Spinal cord (tissue), 4 donors: ENCODE data around the gene PXMP2. TPM values are rescaled to one million over a fixed set of nuclear protein-coding genes. Genes with fewer than 3 reads are reported as not detected.

Experiments used
- polyA plus RNA-seq, 2 donors: library from polyadenylated mRNA; unstranded; fragments of 120-200 nt; gene quantifications; one replicate each; pipeline ENCODE4 v1.2.1, GENCODE V29; 2013; ENCODE audit not compliant: insufficient read length in 2 of 2
- small RNA-seq: library from RNA; depleted of rRNA; stranded (forward); fragments of <200 nt; gene quantifications from one replicate; pipeline ENCODE3, GENCODE V24; 2014; ENCODE audit warnings: low replicate concordance
- total RNA-seq, 2 donors: library from RNA; depleted of rRNA in 1 of 2; stranded (reverse); fragments of 120-200 nt in 1 of 2; fragments of >200 nt in 1 of 2; gene quantifications; one replicate each; pipeline versions ENCODE4 v1.2.3 to v1.2.4, GENCODE V29; 2013 to 2014

The PXMP2 gene
- total and polyA plus RNA-seq, 4 donors, result 27.5 to 74.7 (median 45.7) TPM

Small RNA genes lying within 50 kb of the gene (small RNA-seq; reads per million reads assigned to genes)
- gene RNA5SP379, result not detected

Other genes with a start within 250 kb of the PXMP2 start
- gene FBRSL1, start 197.4 kb upstream of the PXMP2 start, total RNA-seq, result 10 to 100 TPM in 1 of 2 donors, 1 to 10 TPM in 1; 4.1 to 15.4 TPM
- 100 to 1,000 TPM in 1 of 2 donors, 10 to 100 TPM in 1; 92.5 to 106 TPM for gene FBRSL1, start 197.4 kb upstream of the PXMP2 start, polyA plus RNA-seq
- under 1 TPM in 1 of 2 donors, not detected in 1; 0.72 TPM for gene LRCOL1, start 77.0 kb upstream of the PXMP2 start, total RNA-seq
- under 1 TPM; 0.47 to 0.59 TPM for gene LRCOL1, start 77.0 kb upstream of the PXMP2 start, polyA plus RNA-seq
- under 1 TPM; 0.06 to 0.30 TPM for gene P2RX2, start 68.8 kb upstream of the PXMP2 start, total RNA-seq
- under 1 TPM; 0.38 to 0.65 TPM for gene P2RX2, start 68.8 kb upstream of the PXMP2 start, polyA plus RNA-seq
- 10 to 100 TPM; 33.4 to 35.8 TPM for gene POLE, start 245 bp upstream of the PXMP2 start, total RNA-seq
- 10 to 100 TPM; 43.8 to 69.9 TPM for gene POLE, start 245 bp upstream of the PXMP2 start, polyA plus RNA-seq
- gene PGAM5, start 23.3 kb downstream of the PXMP2 start, total RNA-seq, result 10 to 100 TPM; 19.9 to 26.6 TPM
- 10 to 100 TPM; 30.1 to 34.8 TPM for gene PGAM5, start 23.3 kb downstream of the PXMP2 start, polyA plus RNA-seq
- 10 to 100 TPM; 32.3 to 56.4 TPM for gene ANKLE2, start 74.2 kb downstream of the PXMP2 start, total RNA-seq
- 10 to 100 TPM; 51.7 to 52.9 TPM for gene ANKLE2, start 74.2 kb downstream of the PXMP2 start, polyA plus RNA-seq
- 10 to 100 TPM; 41.9 to 50.4 TPM for gene GOLGA3, start 141.3 kb downstream of the PXMP2 start, total RNA-seq
- gene GOLGA3, start 141.3 kb downstream of the PXMP2 start, polyA plus RNA-seq, result 10 to 100 TPM; 33.0 to 41.9 TPM
- gene CHFR, start 200.0 kb downstream of the PXMP2 start, total RNA-seq, result 10 to 100 TPM; 20.9 to 27.3 TPM
- 10 to 100 TPM; 34.2 to 58.6 TPM for gene CHFR, start 200.0 kb downstream of the PXMP2 start, polyA plus RNA-seq